GM10847 (cell line): ENCODE data around the gene OTUD7B.

ENCODE experiments used
- POLR2A ChIP-seq: IDR thresholded peaks from 2 replicates; pipeline ENCODE4 v1.6.1; 2011; ENCODE audit not compliant: insufficient read length; ENCODE audit errors: extremely low read depth

The OTUD7B gene

DNA sequence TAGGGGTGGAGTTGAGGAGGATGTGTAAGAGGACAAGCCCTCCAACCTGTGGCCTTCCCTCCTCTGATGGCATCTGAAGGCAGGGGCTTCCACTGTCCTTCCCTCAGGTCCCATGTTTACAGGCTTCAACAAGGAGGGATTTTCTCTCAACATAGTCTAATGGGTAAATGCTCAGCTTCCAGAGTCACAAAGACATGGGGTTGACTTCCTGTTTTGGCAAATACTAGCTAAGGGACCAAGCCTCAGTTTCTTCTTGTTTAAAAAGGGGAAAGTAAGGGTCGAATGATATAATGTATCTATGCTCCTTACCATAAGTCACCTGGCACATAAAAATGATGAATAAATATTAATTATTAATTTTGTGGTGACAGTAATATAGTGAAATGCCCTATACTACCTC is 96.0 kb downstream of the OTUD7B start:
- TF ChIP-seq POLR2A, result no peak

GRCh38 chr1:149906570-149907075 is 103.9 kb downstream of the OTUD7B start:
- no peak for TF ChIP-seq POLR2A

GRCh38 chr1:149903836-149904491 is 106.6 kb downstream of the OTUD7B start:
- TF ChIP-seq POLR2A, result no peak

- TF ChIP-seq POLR2A, result peak; percentile 53
These were observed 110.9 kb downstream of the OTUD7B start, which contains the start of gene BOLA1 for GRCh38 chr1:149899460-149900284. Gene BOLA1 (plus strand): TSS chr1:149899568. CDS start chr1:149900060, 492 bp downstream.

GRCh38 chr1:149896575-149896974 is 114.0 kb downstream of the OTUD7B start:
- no peak for TF ChIP-seq POLR2A

GRCh38 chr1:149888999-149889289 is 121.6 kb downstream of the OTUD7B start:
- TF ChIP-seq POLR2A, result no peak

DNA sequence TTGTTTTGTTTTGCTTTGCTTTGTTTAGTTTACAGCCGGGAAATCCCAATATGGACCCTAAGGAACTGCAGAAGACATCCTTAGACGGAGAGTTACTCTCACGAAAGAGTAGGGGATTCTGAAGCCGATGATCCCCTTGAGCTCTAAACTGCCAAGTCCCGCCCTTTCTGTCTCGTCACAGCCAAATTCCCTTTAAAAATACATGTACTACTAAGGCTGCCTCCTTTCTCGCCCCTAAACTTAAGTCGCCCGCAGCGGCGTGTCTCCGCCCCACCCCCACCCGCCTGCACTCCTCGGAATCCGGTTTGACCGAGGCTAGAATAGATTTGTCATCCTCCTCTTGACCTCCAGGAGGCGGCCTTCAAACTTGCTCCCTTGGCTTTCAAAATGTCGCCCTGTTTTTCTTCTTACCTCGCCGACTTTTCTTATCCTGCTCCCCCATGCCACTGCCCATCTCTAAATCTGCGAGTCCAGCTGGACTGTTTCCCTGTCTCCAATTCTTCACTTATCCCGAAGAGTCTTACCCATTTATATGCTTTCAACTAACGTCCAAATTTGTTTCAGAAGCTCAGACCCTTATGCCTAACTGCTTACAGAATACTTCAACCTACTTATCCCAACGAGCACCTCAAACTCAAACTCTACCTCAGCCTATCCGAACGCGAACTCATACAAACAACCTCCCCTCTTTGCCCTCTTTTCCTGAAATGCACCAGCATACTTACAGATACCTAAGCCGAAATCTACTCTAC is 122.1 kb downstream of the OTUD7B start:
- peak; percentile 88 for TF ChIP-seq POLR2A
